Measurements from ENCODE around the gene CGNL1.

CGNL1 gene

GRCh38 chr15:57354436-57355123 is 21.7 kb upstream of the CGNL1 start:
- DNase-seq, result no peak

- DNase-seq, result no peak
These were observed 21.0 kb upstream of the CGNL1 start for GRCh38 chr15:57355259-57355658.

- DNase-seq, result no peak
These were observed 20.1 kb upstream of the CGNL1 start for GRCh38 chr15:57356178-57356577.

- no peak for DNase-seq
These were observed 19.7 kb upstream of the CGNL1 start for GRCh38 chr15:57356636-57357035.

- no peak for DNase-seq
These were observed 18.5 kb upstream of the CGNL1 start for GRCh38 chr15:57357799-57358198.

- no peak for DNase-seq
These were observed 17.7 kb upstream of the CGNL1 start for GRCh38 chr15:57358571-57358970.

- DNase-seq, result no peak
These were observed 12.6 kb upstream of the CGNL1 start for GRCh38 chr15:57363661-57364060.

GRCh38 chr15:57364282-57365007 is 11.9 kb upstream of the CGNL1 start:
- no peak for DNase-seq

- DNase-seq, result no peak
These were observed 8.7 kb upstream of the CGNL1 start for GRCh38 chr15:57367556-57367955.

- DNase-seq, result no peak
These were observed 5.4 kb upstream of the CGNL1 start for GRCh38 chr15:57370929-57371328.

- DNase-seq, result no peak
These were observed 2.9 kb upstream of the CGNL1 start for GRCh38 chr15:57373251-57373881.

- DNase-seq, result no peak
These were observed 2.4 kb upstream of the CGNL1 start for GRCh38 chr15:57373882-57374276.

- DNase-seq, result no peak
These were observed 582 bp downstream of the CGNL1 start for GRCh38 chr15:57376696-57377477.

- DNase-seq, result no peak
These were observed 1.2 kb downstream of the CGNL1 start for GRCh38 chr15:57377478-57377847.

- no peak for DNase-seq
These were observed 3.2 kb downstream of the CGNL1 start for GRCh38 chr15:57379487-57379886.

- no peak for DNase-seq
These were observed 4.5 kb downstream of the CGNL1 start for GRCh38 chr15:57380854-57381253.

- DNase-seq, result no peak
These were observed 5.9 kb downstream of the CGNL1 start for GRCh38 chr15:57382215-57382614.

GRCh38 chr15:57382969-57383368 is 6.7 kb downstream of the CGNL1 start:
- no peak for DNase-seq

- DNase-seq, result no peak
These were observed 7.7 kb downstream of the CGNL1 start for GRCh38 chr15:57384024-57384423.

- no peak for DNase-seq
These were observed 8.5 kb downstream of the CGNL1 start for GRCh38 chr15:57384816-57385215.

- DNase-seq, result no peak
These were observed 9.7 kb downstream of the CGNL1 start for GRCh38 chr15:57385923-57386390.

GRCh38 chr15:57386976-57387375 is 10.7 kb downstream of the CGNL1 start:
- no peak for DNase-seq

- DNase-seq, result no peak
These were observed 11.3 kb downstream of the CGNL1 start for GRCh38 chr15:57387564-57388076.
